ENCODE results near the gene RIPK4.

RIPK4 gene

DNA sequence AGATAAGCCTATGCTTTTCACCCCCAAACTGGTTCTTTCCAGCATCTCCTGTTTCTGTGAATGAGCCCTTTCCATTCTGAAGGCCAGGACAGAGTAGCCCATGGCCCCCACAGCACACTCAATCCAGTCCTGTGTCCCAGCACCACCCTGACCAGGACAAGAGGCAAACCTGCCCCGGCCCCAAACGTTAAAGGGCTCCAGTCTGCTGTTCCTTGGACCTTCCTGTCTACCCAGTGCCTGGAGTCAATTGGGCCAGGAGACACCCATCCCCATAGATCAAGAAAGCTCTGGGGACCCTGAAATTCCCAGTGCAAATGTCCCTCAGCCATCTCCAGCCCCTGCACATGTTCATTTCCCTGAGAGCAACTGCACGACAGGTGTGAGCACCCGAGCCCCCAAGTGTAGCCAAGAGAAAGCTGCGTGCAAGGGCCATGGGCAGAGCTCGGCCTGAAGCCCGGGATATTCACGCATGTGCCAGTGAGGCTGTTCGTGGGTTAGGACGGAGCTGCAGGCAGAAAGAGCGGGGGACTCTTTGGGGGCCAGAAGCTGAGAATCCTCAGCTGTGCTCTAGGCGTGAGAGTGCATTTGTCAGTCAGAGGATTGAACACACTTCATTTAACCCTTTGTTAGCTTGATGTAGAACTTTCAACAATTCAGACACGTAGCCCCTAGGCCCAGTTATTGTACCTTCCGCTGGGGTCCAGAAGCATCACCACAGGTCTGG lies 4.2 kb upstream of the RIPK4 start:
- in situ Hi-C loops (cut with HindIII; ENCODE audit: low sequenced_read_pairs), result loop anchor here (25.0 kb wide), 1 partner anchor 159 kb away; no protein-coding TSS in a partner anchor

DNA sequence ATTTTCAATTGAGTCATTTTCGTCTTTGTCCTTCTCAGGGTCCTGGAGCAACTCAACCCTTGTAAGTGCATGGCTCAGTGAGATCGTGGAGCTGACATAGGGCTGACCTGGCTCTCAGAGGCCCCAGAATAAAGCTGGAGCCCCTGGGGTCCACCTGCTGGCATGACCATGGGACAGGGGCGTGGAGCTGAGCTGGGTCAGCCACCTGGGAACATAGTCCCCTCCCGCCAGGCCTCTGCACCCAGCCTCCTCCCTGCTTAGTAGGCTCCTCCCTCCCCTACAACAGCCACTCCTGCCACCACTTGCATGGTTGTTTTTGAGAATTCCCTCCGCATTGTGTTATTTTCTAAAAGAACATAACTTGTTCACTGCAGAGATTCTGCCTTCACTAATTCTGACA lies 3.1 kb upstream of the RIPK4 start:
- in situ Hi-C loops (cut with HindIII; ENCODE audit: low sequenced_read_pairs), result loop anchor here (5.0 to 25.0 kb wide), 3 partner anchors 38 to 158 kb away; no protein-coding TSS in a partner anchor

GRCh38 chr21:41769521-41769920 lies 2.7 kb upstream of the RIPK4 start:
- in situ Hi-C loops (cut with HindIII; ENCODE audit: low sequenced_read_pairs), result loop anchor here (5.0 to 25.0 kb wide), 3 partner anchors 37 to 157 kb away; no protein-coding TSS in a partner anchor

GRCh38 chr21:41769111-41769510 lies 2.3 kb upstream of the RIPK4 start:
- in situ Hi-C loops (cut with HindIII; ENCODE audit: low sequenced_read_pairs), result loop anchor here (5.0 to 25.0 kb wide), 3 partner anchors 37 to 157 kb away; no protein-coding TSS in a partner anchor

- in situ Hi-C loops (cut with HindIII; ENCODE audit: low sequenced_read_pairs), result loop anchor here (5.0 to 25.0 kb wide), 3 partner anchors 36 to 156 kb away; no protein-coding TSS in a partner anchor
Observed at GRCh38 chr21:41768437-41769042, 1.7 kb upstream of the RIPK4 start.

DNA sequence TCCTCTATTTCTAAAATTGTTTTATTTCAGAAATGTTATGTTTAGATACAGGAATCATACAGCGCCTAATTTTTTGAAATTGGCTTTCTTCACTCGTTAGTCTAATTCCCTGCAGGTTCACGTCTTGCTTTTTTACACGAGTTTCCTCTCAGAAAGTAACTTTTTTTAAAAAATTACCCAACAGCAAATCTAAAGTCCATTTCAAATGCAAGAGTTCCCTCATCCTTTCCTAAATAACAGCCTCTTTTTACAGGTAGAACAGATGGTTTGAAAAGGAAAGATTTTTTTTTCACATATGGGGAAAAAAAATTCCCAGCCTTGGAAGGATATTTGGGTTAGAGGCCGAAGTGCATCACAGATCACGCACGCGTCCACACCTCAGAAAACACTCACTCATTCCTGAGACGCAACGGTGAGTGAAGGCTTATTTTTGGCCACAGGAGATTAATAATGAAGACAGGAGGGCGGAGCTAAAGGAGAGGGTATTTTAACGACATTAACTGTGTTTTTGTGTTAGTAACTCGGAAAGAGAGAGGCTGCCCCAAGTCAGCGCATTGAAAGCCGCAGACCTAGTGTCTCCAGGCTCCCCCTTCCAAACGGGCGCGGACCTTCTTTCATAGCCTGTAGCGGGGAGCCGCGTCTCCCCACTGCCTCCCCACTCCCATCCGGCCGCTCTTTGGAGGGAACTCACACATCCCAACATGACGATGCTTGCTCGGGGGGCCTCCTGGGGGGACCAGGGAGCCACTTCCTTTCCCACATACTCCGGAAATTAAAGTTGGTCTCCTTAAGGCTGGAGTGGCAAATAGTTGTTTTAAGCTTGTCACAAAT lies 969 bp upstream of the RIPK4 start:
- in situ Hi-C loops (cut with HindIII; ENCODE audit: low sequenced_read_pairs), result loop anchor here (5.0 to 25.0 kb wide), 3 partner anchors 36 to 156 kb away; no protein-coding TSS in a partner anchor

DNA sequence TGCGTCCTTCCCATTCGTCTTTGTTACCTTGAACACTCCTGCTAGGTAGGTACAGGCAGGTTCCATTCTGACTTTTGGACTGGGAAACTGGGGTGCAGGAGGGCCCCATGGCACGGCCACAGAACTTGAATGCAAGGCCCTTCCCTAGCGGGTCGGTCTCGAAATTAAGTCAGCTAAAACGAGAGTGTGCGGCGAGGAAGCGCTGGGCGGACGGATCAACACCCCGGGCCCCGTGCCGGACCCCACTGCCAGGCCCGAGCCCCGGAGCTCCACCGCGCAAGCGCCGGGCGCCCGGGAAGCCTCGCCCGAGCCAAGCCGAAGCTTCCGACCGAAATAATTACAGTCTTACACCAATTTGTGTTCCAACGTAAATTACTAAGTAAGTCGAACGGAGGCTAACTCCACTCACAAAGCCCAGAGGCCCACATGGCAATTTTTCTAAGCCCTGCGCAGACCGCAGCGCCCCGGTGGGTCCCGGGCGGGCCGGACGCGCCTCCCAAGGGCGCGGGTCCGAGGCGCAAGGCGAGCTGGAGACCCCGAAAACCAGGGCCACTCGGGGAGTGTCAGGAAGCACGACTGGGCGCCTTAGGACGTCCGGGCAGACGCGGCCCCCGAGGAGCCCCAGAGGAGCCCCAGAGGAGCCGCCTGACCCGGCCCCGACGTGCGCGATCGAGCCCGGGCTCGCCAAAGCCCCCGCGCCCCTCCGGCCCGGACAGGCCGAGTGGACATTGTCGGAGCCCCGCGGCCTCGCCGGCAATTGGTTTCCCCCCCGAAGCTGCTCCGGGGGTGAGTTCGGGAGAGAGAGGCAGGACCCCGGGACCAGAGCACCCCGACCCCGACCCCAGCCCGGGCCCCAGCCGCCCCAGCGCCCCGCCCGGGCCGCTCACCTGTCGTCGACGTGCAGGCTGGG lies 624 bp downstream of the RIPK4 start:
- in situ Hi-C loops (cut with HindIII; ENCODE audit: low sequenced_read_pairs), result loop anchor here (5.0 to 25.0 kb wide), 3 partner anchors 34 to 154 kb away; no protein-coding TSS in a partner anchor

DNA sequence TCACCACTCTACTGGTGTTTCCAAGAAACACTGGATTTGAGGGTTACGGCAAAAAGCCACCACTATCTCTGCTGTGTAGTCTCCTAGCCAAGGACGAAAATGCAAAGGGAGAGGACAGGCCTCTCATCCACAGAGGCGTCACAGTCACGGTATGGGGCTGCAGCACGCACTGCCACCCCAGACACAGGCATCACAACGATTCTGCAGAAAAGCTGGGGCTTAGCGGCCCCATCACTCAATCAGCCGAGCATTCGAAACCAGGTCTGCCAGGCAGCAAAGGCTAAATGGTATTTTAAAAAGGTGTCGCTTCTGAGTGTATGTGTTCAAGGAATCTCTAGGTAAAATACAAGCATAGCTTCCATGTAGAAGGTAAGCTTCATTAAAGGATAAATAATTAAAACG lies 1.4 kb downstream of the RIPK4 start:
- in situ Hi-C loops (cut with HindIII; ENCODE audit: low sequenced_read_pairs), result loop anchor here (5.0 to 25.0 kb wide), 3 partner anchors 33 to 153 kb away; no protein-coding TSS in a partner anchor

DNA sequence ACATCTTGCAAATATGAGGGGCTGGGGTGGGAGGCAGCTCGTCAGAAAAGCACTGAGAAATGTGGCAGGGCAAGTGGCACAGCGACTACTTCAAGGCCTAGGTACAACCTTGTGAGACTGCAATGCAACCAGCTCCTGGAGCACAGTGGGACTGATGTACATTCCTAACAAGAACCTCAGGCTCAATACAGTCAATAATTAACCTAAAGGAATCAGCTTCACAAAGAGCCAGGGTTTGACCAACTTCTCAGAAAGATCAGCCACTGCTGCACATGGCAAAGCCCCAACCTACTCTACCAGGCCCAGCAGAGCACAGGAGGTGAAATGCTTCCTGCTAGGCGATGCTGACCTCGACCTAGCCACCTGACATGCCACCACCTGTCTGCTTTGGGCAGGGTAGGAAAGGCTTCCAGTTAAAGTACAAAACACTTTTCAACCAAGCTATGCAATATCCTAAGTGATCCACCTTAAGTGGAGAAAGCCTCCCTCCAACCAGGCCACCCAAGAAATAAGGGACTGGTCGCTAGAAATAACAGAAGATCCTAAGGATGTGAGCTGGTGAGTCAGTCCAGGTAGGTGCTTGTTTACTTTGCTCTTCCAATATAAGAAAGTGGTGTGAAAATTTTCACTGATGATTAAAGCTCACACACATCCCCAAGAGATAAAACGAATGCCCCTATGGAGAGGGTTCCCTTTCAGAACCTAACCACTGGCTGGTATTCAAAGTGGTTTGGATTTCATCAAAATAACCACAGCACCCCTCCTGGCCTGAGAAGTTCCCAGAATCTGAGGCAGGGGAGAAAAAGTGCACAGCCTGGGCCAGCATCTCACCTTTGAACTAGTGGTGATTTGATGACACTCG lies 2.1 kb downstream of the RIPK4 start:
- in situ Hi-C loops (cut with HindIII; ENCODE audit: low sequenced_read_pairs), result loop anchor here (5.0 to 25.0 kb wide), 3 partner anchors 32 to 152 kb away; no protein-coding TSS in a partner anchor

GRCh38 chr21:41763996-41764395 lies 2.9 kb downstream of the RIPK4 start:
- in situ Hi-C loops (cut with HindIII; ENCODE audit: low sequenced_read_pairs), result loop anchor here (10.0 to 25.0 kb wide), 2 partner anchors 89 to 152 kb away; no protein-coding TSS in a partner anchor

DNA sequence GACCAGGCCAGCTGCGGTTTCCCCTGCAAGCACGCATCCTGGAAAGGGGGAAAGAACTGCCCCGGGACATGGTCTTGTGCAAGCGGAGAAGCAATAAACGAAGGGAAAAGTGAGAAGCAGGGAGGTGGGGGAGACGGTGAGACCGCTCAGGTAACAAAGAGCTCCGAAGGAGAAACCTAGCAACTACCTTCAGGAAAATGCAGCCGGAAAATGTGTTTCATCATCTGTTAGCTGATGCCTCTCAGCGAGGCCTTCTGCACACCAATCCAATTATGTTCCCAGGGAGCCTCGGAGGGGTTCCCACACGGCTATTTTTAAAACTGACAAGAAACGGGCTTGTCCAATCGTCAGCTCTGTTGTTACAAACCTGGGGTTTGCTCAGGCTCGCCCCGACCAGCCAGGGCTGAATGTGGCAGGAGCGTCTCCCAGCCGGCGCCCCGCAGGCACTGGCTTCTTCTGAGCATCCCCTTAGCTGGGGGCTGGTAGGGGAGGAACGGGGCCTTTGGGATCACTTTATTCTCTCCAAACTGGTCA lies 3.4 kb downstream of the RIPK4 start:
- in situ Hi-C loops (cut with HindIII; ENCODE audit: low sequenced_read_pairs), result loop anchor here (10.0 to 25.0 kb wide), 2 partner anchors 89 to 151 kb away; no protein-coding TSS in a partner anchor

GRCh38 chr21:41762753-41763152 lies 4.1 kb downstream of the RIPK4 start:
- in situ Hi-C loops (cut with HindIII; ENCODE audit: low sequenced_read_pairs), result loop anchor here (10.0 to 25.0 kb wide), 2 partner anchors 88 to 150 kb away; no protein-coding TSS in a partner anchor

GRCh38 chr21:41761934-41762635 lies 4.8 kb downstream of the RIPK4 start:
- in situ Hi-C loops (cut with HindIII; ENCODE audit: low sequenced_read_pairs), result loop anchor here (10.0 to 25.0 kb wide), 2 partner anchors 87 to 150 kb away; no protein-coding TSS in a partner anchor

DNA sequence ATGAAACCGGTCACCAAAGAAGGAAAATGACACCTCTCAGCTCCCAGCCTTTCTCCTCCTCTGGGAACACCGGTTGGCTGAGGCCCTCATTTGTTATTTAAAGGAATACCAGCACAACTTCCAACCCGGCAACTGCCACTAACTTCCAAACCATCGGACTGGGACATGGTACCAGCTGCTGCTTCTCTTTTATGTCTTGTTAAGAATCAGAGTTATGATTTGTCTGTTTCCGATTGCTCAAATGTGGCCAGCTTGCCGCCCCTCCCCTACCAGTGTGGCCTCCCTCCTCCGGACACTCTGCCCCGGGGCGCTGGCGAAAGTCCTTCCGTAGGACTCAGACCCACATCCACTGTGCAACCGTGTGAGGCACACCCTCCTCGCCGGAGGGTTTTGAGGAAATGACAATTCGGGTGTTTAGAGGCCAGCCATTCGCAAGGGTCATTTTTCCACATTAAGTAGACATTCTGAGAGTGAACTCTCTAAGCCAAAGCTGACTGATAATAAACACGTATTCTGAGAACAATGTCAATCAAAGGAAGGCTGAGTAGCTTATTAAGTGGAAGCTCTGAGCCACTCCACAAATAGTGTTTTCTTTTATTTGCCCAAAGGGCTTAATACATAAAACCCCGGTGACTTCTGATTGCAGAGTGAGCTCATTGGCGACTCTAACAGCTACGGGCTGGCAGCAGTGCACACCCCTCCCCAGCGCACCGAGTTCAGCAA lies 5.5 kb downstream of the RIPK4 start:
- in situ Hi-C loops (cut with HindIII; ENCODE audit: low sequenced_read_pairs), result loop anchor here (10.0 to 25.0 kb wide), 2 partner anchors 87 to 149 kb away; no protein-coding TSS in a partner anchor

- in situ Hi-C loops (cut with HindIII; ENCODE audit: low sequenced_read_pairs), result loop anchor here (10.0 to 25.0 kb wide), 2 partner anchors 86 to 148 kb away; no protein-coding TSS in a partner anchor
Observed at GRCh38 chr21:41760411-41760810, 6.4 kb downstream of the RIPK4 start.

DNA sequence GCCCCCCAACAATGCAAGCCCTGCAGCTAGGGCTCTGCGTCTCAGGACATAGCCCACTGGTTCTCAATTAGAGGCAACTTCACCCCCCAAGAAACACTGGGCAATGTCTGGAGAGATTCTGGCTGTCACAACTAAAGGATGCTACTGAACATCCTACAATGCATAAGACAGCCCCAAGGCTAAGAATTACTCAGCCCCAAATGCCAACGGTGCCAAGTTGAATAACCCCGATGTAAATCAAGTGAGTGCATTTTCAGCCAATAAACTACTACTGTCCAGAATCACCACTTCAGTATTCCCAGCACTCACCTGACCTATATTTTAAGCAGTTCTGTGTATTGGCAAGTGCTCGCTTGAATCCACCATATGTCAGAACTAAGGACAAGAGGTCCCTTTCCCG lies 6.9 kb downstream of the RIPK4 start:
- in situ Hi-C loops (cut with HindIII; ENCODE audit: low sequenced_read_pairs), result loop anchor here (10.0 to 25.0 kb wide), 2 partner anchors 85 to 148 kb away; no protein-coding TSS in a partner anchor

Measured in DLD1 (cell line).